BLaER1 treated with 17β-estradiol and CSF1 and Interleukin-3, amounts not matched to agents 10 nM and 100 nM (cell line): Measurements from ENCODE around the gene CD247.

Experiments
- H3K27ac ChIP-seq, 11 experiments: shearing (Covaris generic); formaldehyde crosslinking; 2 replicates each; pipeline ENCODE4 v1.8.1; 2022
- H3K27me3 ChIP-seq, 11 experiments: shearing (Covaris generic); formaldehyde crosslinking; 2 replicates each; pipeline ENCODE4 v1.8.1; 2022
- H3K36me3 ChIP-seq, 11 experiments: shearing (Covaris generic); formaldehyde crosslinking; 2 replicates each; pipeline ENCODE4 v1.8.1; 2022
- H3K4me1 ChIP-seq, 10 experiments: shearing (Covaris generic); formaldehyde crosslinking; 2 replicates each; pipeline ENCODE4 v1.8.1; 2022
- H3K4me2 ChIP-seq, 11 experiments: shearing (Covaris generic); formaldehyde crosslinking; 2 replicates each; pipeline ENCODE4 v1.8.1; 2022
- H3K4me3 ChIP-seq, 10 experiments: shearing (Covaris generic); formaldehyde crosslinking; 2 replicates each; pipeline ENCODE4 v1.8.1; 2022
- H3K9ac ChIP-seq, 11 experiments: shearing (Covaris generic); formaldehyde crosslinking; 2 replicates each; pipeline ENCODE4 v1.8.1; 2022
- H3K9me3 ChIP-seq, 11 experiments: shearing (Covaris generic); formaldehyde crosslinking; replicated peaks in 1 of 11; 2 replicates each; pipeline ENCODE4 v1.8.1; 2022
- H4K20me1 ChIP-seq, 11 experiments: shearing (Covaris generic); formaldehyde crosslinking; 2 replicates each; pipeline ENCODE4 v1.8.1; 2022
- Cebpa-rat ChIP-seq, 11 experiments: shearing (Covaris generic); IDR thresholded peaks; 2 replicates each; pipeline ENCODE4 v1.8.1; 2022

CD247 gene

DNA sequence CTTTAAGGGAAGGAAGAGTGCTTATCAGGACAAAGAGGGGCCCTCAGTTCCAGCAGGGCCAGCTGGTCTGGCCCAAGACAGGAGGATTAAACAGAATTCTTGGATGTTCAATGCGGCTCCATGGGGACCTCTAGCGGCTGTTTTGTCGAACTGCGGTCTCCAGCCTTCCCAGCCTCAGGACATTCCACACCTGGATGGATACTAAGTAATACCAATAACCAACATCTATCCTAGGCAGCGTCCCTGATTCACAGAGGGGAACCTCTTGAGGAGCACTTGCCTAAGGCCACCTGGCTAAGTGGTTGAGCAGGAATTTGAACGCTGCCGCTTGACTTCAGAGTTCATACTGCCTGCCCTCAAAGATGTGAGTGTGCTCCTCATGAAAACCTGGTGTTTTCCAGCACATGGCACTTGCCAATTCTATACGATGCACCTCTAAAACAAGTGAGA is 15.5 kb upstream of the CD247 start:
- Histone ChIP-seq H3K9ac (no peak overlapping the region), H3K4me2 (no peak overlapping the region), H3K9me3 (no peaks in the 10 kb centered on the region), H3K27ac (no peak overlapping the region), H3K27me3 (no peaks in the 10 kb centered on the region), H3K4me1 (peaks cover 0 to 24% (median 0%) of the 10 kb centered on the region in 10 experiments; a peak in 8 of 20 replicates), H3K4me3 (no peak overlapping the region), H4K20me1 (peaks cover 0 to 24% (median 0%) of the 10 kb centered on the region in 11 experiments; a peak in 4 of 22 replicates), H3K36me3 (peaks cover 0 to 9% (median 0%) of the 10 kb centered on the region in 11 experiments; a peak in 3 of 22 replicates)
- no peak for TF ChIP-seq Cebpa-rat (IDR thresholded peaks at IDR 0.05)

DNA sequence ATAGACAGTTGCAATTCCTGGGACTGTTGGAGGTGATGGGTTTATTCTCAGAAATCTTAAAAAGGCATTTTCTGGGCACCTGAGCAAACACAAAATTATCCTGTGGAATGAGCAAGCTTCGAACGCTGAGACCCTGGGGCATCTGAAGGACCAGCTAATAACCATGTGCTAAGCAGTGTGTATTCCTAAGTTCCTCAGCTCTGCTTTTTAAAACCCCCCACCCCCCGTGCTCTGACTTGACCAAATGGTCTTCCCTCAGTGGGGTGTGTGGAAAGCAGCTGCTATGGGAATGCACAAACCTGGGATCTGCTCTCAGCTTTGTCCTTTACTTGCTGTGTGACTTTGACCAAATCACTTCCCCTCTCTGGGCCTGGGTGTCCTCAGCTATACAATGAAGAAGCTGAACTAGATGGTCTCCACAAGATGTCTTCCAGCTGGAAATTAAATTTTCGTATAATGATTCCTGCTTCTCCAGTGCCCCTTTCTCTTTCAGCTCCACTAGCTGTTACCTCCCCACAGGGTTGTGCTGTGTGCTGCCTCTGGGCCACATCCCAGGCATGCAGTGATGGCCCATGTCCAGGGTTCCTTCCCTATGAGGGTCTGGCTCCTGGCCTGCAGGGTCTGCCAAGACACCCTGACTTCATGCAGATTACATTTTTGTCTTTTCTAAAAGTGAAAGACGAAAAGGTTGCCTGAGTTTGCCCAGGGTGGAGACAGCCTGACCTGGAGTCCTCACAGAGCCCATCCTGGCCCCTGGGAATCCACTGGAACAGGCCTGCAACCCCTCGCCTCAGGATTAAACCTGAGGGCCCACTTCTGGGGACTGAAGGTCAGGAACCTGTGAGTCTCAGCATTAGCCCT is 14.9 kb upstream of the CD247 start:
- Histone ChIP-seq H3K27me3 (no peaks in the 10 kb centered on the region), H3K4me2 (no peak overlapping the region), H3K27ac (no peak overlapping the region), H3K36me3 (peaks cover 0 to 4% (median 0%) of the 10 kb centered on the region in 11 experiments; a peak in 1 of 22 replicates), H3K4me3 (no peak overlapping the region), H3K4me1 (peaks cover 0 to 17% (median 0%) of the 10 kb centered on the region in 10 experiments; a peak in 8 of 20 replicates), H3K9ac (no peak overlapping the region), H3K9me3 (no peaks in the 10 kb centered on the region), H4K20me1 (peaks cover 0 to 19% (median 0%) of the 10 kb centered on the region in 11 experiments; a peak in 4 of 22 replicates)
- TF ChIP-seq Cebpa-rat (IDR thresholded peaks at IDR 0.05), result no peak

DNA sequence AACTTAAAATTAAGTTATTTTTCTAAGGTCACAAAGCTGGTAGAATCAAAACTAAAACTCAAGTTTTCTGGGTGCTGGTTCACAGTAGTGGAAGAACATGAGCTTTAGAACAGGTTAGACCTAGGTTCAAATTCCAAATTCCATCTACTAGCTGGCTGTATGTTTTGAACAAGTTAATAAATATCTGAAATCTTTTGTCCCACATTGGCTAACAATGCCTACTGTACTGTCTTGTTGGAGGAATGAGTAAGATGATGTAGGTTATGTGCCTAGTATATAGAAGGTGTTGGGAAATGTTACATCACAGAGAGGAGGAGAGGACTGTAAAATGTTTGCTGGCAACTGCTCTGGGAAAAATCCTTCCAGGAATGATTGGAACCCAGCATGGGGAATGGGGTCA is 14.0 kb upstream of the CD247 start:
- H3K4me1 ChIP-seq, result peaks cover 0 to 16% (median 0%) of the 10 kb centered on the region in 10 experiments; a peak in 8 of 20 replicates
- H4K20me1 ChIP-seq, result peaks cover 0 to 19% (median 0%) of the 10 kb centered on the region in 11 experiments; a peak in 4 of 22 replicates
- H3K36me3 ChIP-seq, result peaks cover 0 to 4% (median 0%) of the 10 kb centered on the region in 11 experiments; a peak in 1 of 22 replicates
- no peaks in the 10 kb centered on the region for H3K9me3 ChIP-seq
- H3K9ac ChIP-seq, result no peak overlapping the region
- H3K4me2 ChIP-seq, result no peak overlapping the region
- H3K27me3 ChIP-seq, result no peaks in the 10 kb centered on the region
- H3K27ac ChIP-seq, result no peak overlapping the region
- no peak overlapping the region for H3K4me3 ChIP-seq
- TF ChIP-seq Cebpa-rat (IDR thresholded peaks at IDR 0.05), result no peak

DNA sequence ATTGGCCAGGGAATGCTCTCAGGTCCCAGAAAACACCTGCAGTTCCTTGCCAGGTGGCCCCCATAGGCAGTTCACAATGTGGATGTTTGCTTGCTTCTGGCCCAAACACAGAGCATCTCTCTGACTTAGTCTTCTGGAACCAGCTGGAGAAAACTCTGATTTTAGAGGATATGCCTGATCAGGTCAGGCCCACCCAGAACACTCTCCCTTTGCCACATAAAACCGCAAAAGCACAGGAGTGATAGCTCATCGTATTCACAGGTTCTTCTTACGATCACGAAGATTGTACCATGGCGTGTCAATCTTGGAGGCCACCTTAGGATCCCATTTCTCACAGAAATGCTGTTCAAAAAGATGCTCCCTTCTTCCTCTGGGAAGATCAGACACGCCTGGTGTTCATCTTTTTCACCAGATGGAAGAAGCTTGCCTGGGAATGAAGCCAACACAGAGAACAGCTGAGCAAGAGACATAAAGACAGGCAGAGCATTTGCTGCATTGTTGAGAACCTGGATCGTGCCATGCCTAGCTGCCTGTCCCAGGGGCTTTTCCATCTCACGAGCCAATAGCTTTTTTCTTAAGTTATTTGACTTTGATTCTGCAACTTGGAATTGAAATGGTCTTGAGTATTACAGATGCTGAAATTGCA is 11.6 kb upstream of the CD247 start:
- H3K36me3 ChIP-seq, result no peaks in the 10 kb centered on the region
- no peak for TF ChIP-seq Cebpa-rat (IDR thresholded peaks at IDR 0.05)
- no peaks in the 10 kb centered on the region for H3K27me3 ChIP-seq
- H3K4me1 ChIP-seq, result peaks cover 0 to 10% (median 0%) of the 10 kb centered on the region in 10 experiments; a peak in 3 of 20 replicates
- H3K4me2 ChIP-seq, result no peak overlapping the region
- H3K27ac ChIP-seq, result no peak overlapping the region
- no peak overlapping the region for H3K4me3 ChIP-seq
- H3K9ac ChIP-seq, result no peak overlapping the region
- H4K20me1 ChIP-seq, result peaks cover 0 to 6% (median 0%) of the 10 kb centered on the region in 11 experiments; a peak in 4 of 22 replicates
- 0 out of 22 replicates have a peak, but pooled peaks cover 0 to 4% (median 0%) of the 10 kb centered on the region in 11 experiments for H3K9me3 ChIP-seq

DNA sequence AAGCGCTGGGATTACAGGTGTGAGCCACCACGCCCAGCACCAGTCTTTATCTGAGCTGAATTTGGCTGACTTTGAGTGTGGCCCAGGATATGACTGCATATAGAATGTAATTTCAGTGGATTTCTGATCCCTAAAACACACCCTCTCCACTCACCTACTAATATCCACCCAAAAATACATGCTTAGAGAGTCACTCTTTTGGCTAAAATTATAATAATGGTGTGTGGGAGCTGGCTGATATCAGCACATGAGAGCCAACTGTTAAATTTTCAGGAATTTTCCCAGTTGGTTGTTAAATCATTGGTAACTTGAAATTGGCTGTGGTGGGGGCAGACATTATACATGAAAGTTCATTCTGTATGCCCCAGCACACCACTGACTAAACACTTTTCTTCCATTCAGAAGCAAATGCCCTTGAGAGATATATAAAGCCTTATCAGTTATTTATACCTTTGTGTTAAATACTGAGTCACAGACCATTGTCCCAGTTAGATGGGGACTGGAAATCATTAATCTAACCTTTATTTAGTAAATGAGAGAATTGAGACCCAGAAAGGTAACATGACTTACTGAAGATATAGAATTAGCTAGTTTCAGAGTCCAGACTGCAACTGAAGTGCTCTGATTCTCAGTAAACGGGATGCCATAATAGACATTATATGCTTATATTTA is 9.9 kb upstream of the CD247 start:
- Histone ChIP-seq H3K4me2 (no peak overlapping the region), H4K20me1 (no peaks in the 10 kb centered on the region; a peak in 1 of 22 replicates), H3K27ac (no peak overlapping the region), H3K27me3 (no peaks in the 10 kb centered on the region), H3K9ac (no peak overlapping the region), H3K4me3 (no peak overlapping the region), H3K4me1 (peaks cover 0 to 13% (median 0%) of the 10 kb centered on the region in 10 experiments; a peak in 3 of 20 replicates), H3K36me3 (no peaks in the 10 kb centered on the region), H3K9me3 (peaks cover 0 to 16% (median 12%) of the 10 kb centered on the region in 11 experiments; a peak in 11 of 22 replicates)
- no peak for TF ChIP-seq Cebpa-rat (IDR thresholded peaks at IDR 0.05)

DNA sequence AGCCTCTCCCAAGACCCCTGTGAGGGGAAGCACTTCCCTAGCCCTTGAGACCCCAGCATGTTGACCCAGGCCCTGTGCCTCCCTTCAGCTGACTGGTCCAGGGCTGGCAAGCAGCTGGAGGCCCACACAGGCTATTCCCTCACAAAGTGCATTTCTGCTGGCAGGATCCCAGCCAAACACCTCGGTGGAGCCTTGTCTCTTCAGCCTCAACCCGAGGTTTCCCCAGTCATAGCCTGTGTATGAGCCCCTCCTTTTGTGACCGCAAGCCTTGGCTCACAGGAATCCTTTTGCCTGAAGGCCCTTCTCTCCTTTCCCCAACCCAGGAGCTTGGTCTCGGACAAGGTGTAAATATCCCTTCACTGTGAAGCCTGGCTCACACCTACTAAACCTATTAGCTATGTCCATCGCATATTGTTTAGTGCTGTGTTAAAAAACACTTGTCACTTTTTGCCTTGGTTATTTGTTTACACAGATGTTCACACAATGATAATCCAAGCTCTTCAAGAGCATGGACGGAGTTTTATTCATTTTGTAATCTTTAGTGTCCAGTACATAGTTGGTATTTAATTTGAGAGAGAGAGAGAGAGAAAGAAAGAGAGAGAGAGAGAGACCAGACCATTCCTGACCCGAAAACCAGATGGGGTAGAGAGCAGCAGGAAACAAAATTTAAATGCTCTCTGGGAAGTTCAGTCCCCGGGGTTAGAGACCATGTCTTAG is 8.5 kb upstream of the CD247 start:
- Histone ChIP-seq H3K4me3 (no peak overlapping the region), H3K4me2 (no peak overlapping the region), H4K20me1 (no peaks in the 10 kb centered on the region), H3K9me3 (peaks cover 5 to 26% (median 15%) of the 10 kb centered on the region in 11 experiments; a peak in 16 of 22 replicates), H3K4me1 (peaks cover 0 to 13% (median 0%) of the 10 kb centered on the region in 10 experiments; a peak in 3 of 20 replicates), H3K36me3 (no peaks in the 10 kb centered on the region), H3K27ac (no peak overlapping the region), H3K27me3 (no peaks in the 10 kb centered on the region), H3K9ac (no peak overlapping the region)
- no peak for TF ChIP-seq Cebpa-rat (IDR thresholded peaks at IDR 0.05)

DNA sequence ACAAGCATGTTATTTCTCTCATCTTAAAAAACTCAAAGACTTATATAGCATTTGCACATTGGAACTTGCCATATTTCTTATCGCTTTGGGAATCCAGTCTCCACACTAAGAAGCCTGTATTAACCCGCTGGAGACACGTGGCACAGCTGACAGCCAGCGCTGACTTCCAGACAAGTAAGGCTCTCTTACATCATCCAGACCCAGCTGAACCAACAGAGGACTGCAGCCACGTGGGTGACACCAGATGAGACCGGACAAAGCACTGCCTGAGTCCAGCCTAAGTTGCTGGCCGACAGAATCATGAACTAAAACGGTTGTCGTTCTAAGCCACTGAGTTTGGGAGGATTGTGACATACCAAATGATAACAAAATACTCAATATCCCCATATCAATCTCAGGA is 6.3 kb upstream of the CD247 start:
- no peak overlapping the region for H3K9ac ChIP-seq
- H3K27me3 ChIP-seq, result no peaks in the 10 kb centered on the region
- H3K4me3 ChIP-seq, result no peak overlapping the region
- no peaks in the 10 kb centered on the region for H3K36me3 ChIP-seq
- peaks cover 0 to 13% (median 0%) of the 10 kb centered on the region in 10 experiments; a peak in 3 of 20 replicates for H3K4me1 ChIP-seq
- H3K9me3 ChIP-seq, result peaks cover 5 to 27% (median 15%) of the 10 kb centered on the region in 11 experiments; a peak in 16 of 22 replicates
- no peak overlapping the region for H3K4me2 ChIP-seq
- TF ChIP-seq Cebpa-rat (IDR thresholded peaks at IDR 0.05), result no peak
- no peak overlapping the region for H3K27ac ChIP-seq
- no peaks in the 10 kb centered on the region for H4K20me1 ChIP-seq

DNA sequence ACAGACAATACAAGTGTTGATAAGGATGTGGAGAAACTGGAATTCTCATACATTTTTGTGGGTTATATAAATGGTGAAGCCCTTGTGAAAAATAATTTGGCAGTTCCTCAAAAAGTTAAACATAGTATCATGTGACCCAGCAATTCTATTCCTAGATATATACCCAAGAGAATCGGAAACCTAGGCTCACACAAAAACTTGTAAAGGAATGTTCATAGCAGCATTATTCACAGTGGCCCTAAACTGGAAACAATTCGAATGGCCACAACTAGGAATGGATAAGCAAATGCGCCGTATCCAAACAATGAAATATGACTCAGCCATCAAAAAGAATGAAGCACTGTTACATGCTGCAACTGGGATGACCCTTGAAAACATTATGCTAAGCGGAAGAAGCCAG is 3.9 kb upstream of the CD247 start:
- Histone ChIP-seq H3K9ac (no peak overlapping the region), H3K4me1 (peaks cover 0 to 13% (median 3%) of the 10 kb centered on the region in 10 experiments; a peak in 13 of 20 replicates), H3K27me3 (no peaks in the 10 kb centered on the region), H4K20me1 (no peaks in the 10 kb centered on the region), H3K4me2 (no peak overlapping the region), H3K36me3 (no peaks in the 10 kb centered on the region), H3K4me3 (no peak overlapping the region), H3K27ac (no peak overlapping the region), H3K9me3 (peaks cover 5 to 27% (median 15%) of the 10 kb centered on the region in 11 experiments; a peak in 16 of 22 replicates)
- TF ChIP-seq Cebpa-rat (IDR thresholded peaks at IDR 0.05), result no peak
